Lower leg skin (tissue), 4 donors: ENCODE measurements around the gene RNU7-1. TPM values are rescaled to one million over a fixed set of nuclear protein-coding genes. Genes with fewer than 3 reads are reported as not detected.

ENCODE experiments used
- DNase-seq, 2 donors: peaks; one replicate each; pipeline ENCODE4 v3.0.0-alpha.2; 2019; ENCODE audit warnings: low spot score in 2 of 2
- H3K4me3 ChIP-seq: fragments of 200-600 bp; sonication (generic); 2 replicates; pipeline ENCODE4 v1.5.1; 2017; ENCODE audit warnings: mild to moderate bottlenecking, low read depth; ENCODE audit not compliant: poor library complexity, severe bottlenecking
- CTCF ChIP-seq, 3 donors: fragments of 450-650 bp; IDR thresholded peaks; one replicate each; pipeline ENCODE4 v1.5.1; 2016; ENCODE audit warnings: antibody characterized with exemption in 3 of 3, mild to moderate bottlenecking in 3 of 3, moderate library complexity in 2 of 3
- POLR2A ChIP-seq, 2 donors: fragments of 450-650 bp; IDR thresholded peaks; one replicate each; pipeline ENCODE4 v1.6.1; 2016 to 2017; ENCODE audit warnings: antibody characterized with exemption in 2 of 2, mild to moderate bottlenecking in 1 of 2, moderate library complexity in 1 of 2
- WGBS, 2 donors: methylation state at CpG; one replicate each; pipeline ENCODE4 v1.1.5; 2018; 5-methylcytosine and 5-hydroxymethylcytosine counted together
- intact Hi-C: fragments of 100-400 bp; cut with DNase I; formaldehyde crosslinking; loops from one replicate; pipeline ENCODE4 v1.15.0; 2023; ENCODE audit warnings: low total_unique reads
- total RNA-seq, 4 donors: library from RNA; depleted of rRNA; stranded (reverse); fragments of >200 nt; gene quantifications; one replicate each; pipeline ENCODE4 v1.1.0, GENCODE V29; 2016

Gene RNU7-1
- total RNA-seq, 4 donors from 2014 or later: not detected

GRCh38 chr12:6975297-6976032, 31.8 kb downstream of the RNU7-1 start:
- TF ChIP-seq POLR2A (IDR thresholded peaks at IDR 0.05) (no peak), CTCF (IDR thresholded peaks at IDR 0.05) (no peak)

GRCh38 chr12:6977653-6978052, 34.0 kb downstream of the RNU7-1 start:
- no peak for DNase-seq
- intact Hi-C loops: no loop called here
- H3K4me3 ChIP-seq: no peak overlapping the region
- TF ChIP-seq POLR2A (IDR thresholded peaks at IDR 0.05) (no peak), CTCF (IDR thresholded peaks at IDR 0.05) (no peak)
- WGBS, 2 donors: 72 to 76% methylated on average over 10 of the region's 10 CpGs

More at GRCh38 chr12:6975297-6976032, 31.8 kb downstream of the RNU7-1 start:
- intact Hi-C loops: no loop called here
- 76 to 83% methylated on average over 2 of the region's 2 CpGs for WGBS, 2 donors
- no peak for DNase-seq
- no peak overlapping the region for H3K4me3 ChIP-seq

- WGBS, 2 donors: 66 to 74% methylated on average over 6 of the region's 6 CpGs
- H3K4me3 ChIP-seq: no peak overlapping the region
- TF ChIP-seq POLR2A (IDR thresholded peaks at IDR 0.05) (no peak), CTCF (IDR thresholded peaks at IDR 0.05) (no peak)
- intact Hi-C loops: no loop called here
- DNase-seq: no peak
Observed at GRCh38 chr12:6978188-6978587, 34.6 kb downstream of the RNU7-1 start.

GRCh38 chr12:6978611-6979011, 35.0 kb downstream of the RNU7-1 start:
- 62 to 70% methylated on average over 3 of the region's 3 CpGs for WGBS, 2 donors
- DNase-seq: no peak
- no peak for TF ChIP-seq CTCF (IDR thresholded peaks at IDR 0.05)
- no peak for TF ChIP-seq POLR2A (IDR thresholded peaks at IDR 0.05)
- H3K4me3 ChIP-seq: no peak overlapping the region
- intact Hi-C loops: no loop called here

- intact Hi-C loops: no loop called here
- no peak for DNase-seq
- WGBS, 2 donors: 55% methylated on average over 6 of the region's 6 CpGs
- no peak for TF ChIP-seq POLR2A (IDR thresholded peaks at IDR 0.05)
- H3K4me3 ChIP-seq: no peak overlapping the region
Observed at GRCh38 chr12:6979021-6979420, 35.4 kb downstream of the RNU7-1 start.

GRCh38 chr12:6979453-6979852, 35.8 kb downstream of the RNU7-1 start:
- no peak for TF ChIP-seq CTCF (IDR thresholded peaks at IDR 0.05)
- TF ChIP-seq POLR2A (IDR thresholded peaks at IDR 0.05): no peak
- no peak for DNase-seq
- WGBS, 2 donors: 59 to 69% methylated on average over 3 of the region's 3 CpGs
- intact Hi-C loops: no loop called here
- H3K4me3 ChIP-seq: no peak overlapping the region
